Measurements from ENCODE around the gene SRGAP2. TPM values are rescaled to one million over a fixed set of nuclear protein-coding genes. Genes with fewer than 3 reads are reported as not detected.
"Not testable (repeated sequence)": the region's sequence is repeated elsewhere in the genome, so short reads cannot be mapped to it uniquely, and the experiment has no call there.

SRGAP2 gene
- total and polyA plus RNA-seq, 2 of the 4 experiments (the other 2 are of a cell fraction), result 20.7 to 33.3 TPM

DNA sequence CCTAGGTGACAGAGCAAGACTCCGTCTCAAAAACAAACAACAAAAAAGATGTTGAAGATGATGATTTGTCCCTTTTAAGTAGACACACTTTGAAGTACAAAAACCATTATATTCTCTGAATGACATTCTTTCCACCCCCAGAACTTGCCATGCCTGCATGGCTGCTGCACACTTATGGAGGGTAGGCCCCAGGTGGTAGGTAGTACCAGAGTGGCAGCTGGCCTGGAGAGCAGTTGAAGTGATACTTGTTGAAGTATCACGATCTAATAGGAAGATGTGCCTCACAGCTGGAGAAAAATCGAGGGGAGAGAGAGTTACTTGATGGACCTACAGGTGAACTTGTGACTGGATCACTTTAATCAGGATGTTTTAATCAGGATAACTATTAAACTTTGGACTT lies 14.9 kb downstream of the SRGAP2 start:
- H3K4me2 ChIP-seq (ENCODE audit: low read depth, low read length); H3K4me1 ChIP-seq (ENCODE audit: control insufficient read depth, insufficient read depth, low read length); H3K9ac ChIP-seq (ENCODE audit: low read depth, low read length); H2AK5ac ChIP-seq (ENCODE audit: low read depth, low read length); H3K14ac ChIP-seq (replicated peaks; ENCODE audit: low read depth, low read length); H3K23ac ChIP-seq (ENCODE audit: low read depth, low read length); H4K5ac ChIP-seq (ENCODE audit: low read depth, low read length); H2BK20ac ChIP-seq (ENCODE audit: low read depth, low read length); H4K20me1 ChIP-seq (ENCODE audit: insufficient read depth, low read length); H2AK9ac ChIP-seq (replicated peaks; ENCODE audit: low read depth, low read length, poor library complexity); H3K9me3 ChIP-seq (ENCODE audit: control insufficient read depth, insufficient read depth, low read length); H2BK120ac ChIP-seq (ENCODE audit: low read depth, low read length); H3K56ac ChIP-seq (ENCODE audit: extremely low read depth, insufficient read depth, low read length); H4K8ac ChIP-seq (ENCODE audit: low read depth in 2 of 2, low read length in 2 of 2); H3K27ac ChIP-seq (ENCODE audit: insufficient read depth, low read length); H2AFZ ChIP-seq (replicated peaks; ENCODE audit: low read length, poor library complexity); POLR2A ChIA-PET (ENCODE audit: unreplicated experiment); H3K4me3 ChIP-seq (ENCODE audit: insufficient read depth, low read depth, low read length); H4K91ac ChIP-seq (ENCODE audit: insufficient read depth, low read depth, low read length); dilution Hi-C loops (cut with HindIII; ENCODE audit: low sequenced_read_pairs, unreplicated experiment); H3K4ac ChIP-seq (ENCODE audit: low read depth, low read length); H2BK15ac ChIP-seq (ENCODE audit: low read depth, low read length); H3K79me1 ChIP-seq (ENCODE audit: low read depth in 1 of 2, low read length in 2 of 2); H3K36me3 ChIP-seq (ENCODE audit: control insufficient read depth, insufficient read depth, low read length); DNase-seq; intact Hi-C loops (cut with micrococcal nuclease); BruUV-seq (replicated peaks); in situ Hi-C loops (cut with MboI; ENCODE audit: low sequenced_read_pairs); H3K18ac ChIP-seq (ENCODE audit: low read depth, low read length); H3K27me3 ChIP-seq (ENCODE audit: control insufficient read depth, insufficient read depth, low read length); H2BK5ac ChIP-seq (ENCODE audit: low read depth, low read length, poor library complexity, severe bottlenecking); CTCF ChIA-PET; H3K9me1 ChIP-seq (ENCODE audit: insufficient read depth, low read length); ATAC-seq (ENCODE audit: low read depth): not testable (repeated sequence)
- no CpG with 5 or more reads among the region's 3 CpGs for WGBS, 2 experiments (ENCODE audit: extremely low coverage in 2 of 2, insufficient read length in 1 of 2)

DNA sequence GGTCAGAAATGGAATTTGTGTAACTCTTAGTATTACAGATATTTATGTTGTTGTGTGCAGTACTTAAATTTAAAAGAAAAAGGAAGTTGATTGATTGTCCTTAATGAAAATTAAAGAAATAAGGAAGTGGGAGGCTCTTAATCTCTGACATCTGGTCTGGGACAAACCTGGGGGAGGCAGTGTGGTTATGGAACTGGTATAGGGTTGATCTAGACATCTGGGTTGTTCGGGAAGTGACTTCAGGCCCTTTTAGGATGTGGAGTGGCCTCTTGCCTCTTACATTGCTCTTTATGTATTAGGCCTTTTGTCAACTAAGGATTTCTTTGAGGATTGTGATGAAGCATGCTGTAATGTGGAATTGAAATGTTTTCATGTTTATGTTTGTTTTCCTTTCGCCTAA lies 15.4 kb downstream of the SRGAP2 start:
- CTCF ChIA-PET; H3K79me1 ChIP-seq (ENCODE audit: low read depth in 1 of 2, low read length in 2 of 2); H2AK9ac ChIP-seq (replicated peaks; ENCODE audit: low read depth, low read length, poor library complexity); H2AK5ac ChIP-seq (ENCODE audit: low read depth, low read length); H4K20me1 ChIP-seq (ENCODE audit: insufficient read depth, low read length); H4K91ac ChIP-seq (ENCODE audit: insufficient read depth, low read depth, low read length); H3K4ac ChIP-seq (ENCODE audit: low read depth, low read length); dilution Hi-C loops (cut with HindIII; ENCODE audit: low sequenced_read_pairs, unreplicated experiment); intact Hi-C loops (cut with micrococcal nuclease); H2BK5ac ChIP-seq (ENCODE audit: low read depth, low read length, poor library complexity, severe bottlenecking); H3K4me2 ChIP-seq (ENCODE audit: low read depth, low read length); H3K27ac ChIP-seq (ENCODE audit: insufficient read depth, low read length); H3K9me3 ChIP-seq (ENCODE audit: control insufficient read depth, insufficient read depth, low read length); BruUV-seq (replicated peaks); H3K18ac ChIP-seq (ENCODE audit: low read depth, low read length); in situ Hi-C loops (cut with MboI; ENCODE audit: low sequenced_read_pairs); H3K4me1 ChIP-seq (ENCODE audit: control insufficient read depth, insufficient read depth, low read length); H3K4me3 ChIP-seq (ENCODE audit: insufficient read depth, low read depth, low read length); H2BK120ac ChIP-seq (ENCODE audit: low read depth, low read length); H2BK15ac ChIP-seq (ENCODE audit: low read depth, low read length); H2BK20ac ChIP-seq (ENCODE audit: low read depth, low read length); H3K27me3 ChIP-seq (ENCODE audit: control insufficient read depth, insufficient read depth, low read length); ATAC-seq (ENCODE audit: low read depth); POLR2A ChIA-PET (ENCODE audit: unreplicated experiment); DNase-seq; H3K14ac ChIP-seq (replicated peaks; ENCODE audit: low read depth, low read length); H2AFZ ChIP-seq (replicated peaks; ENCODE audit: low read length, poor library complexity); H4K5ac ChIP-seq (ENCODE audit: low read depth, low read length); H4K8ac ChIP-seq (ENCODE audit: low read depth in 2 of 2, low read length in 2 of 2); H3K9me1 ChIP-seq (ENCODE audit: insufficient read depth, low read length); H3K23ac ChIP-seq (ENCODE audit: low read depth, low read length); H3K9ac ChIP-seq (ENCODE audit: low read depth, low read length); H3K56ac ChIP-seq (ENCODE audit: extremely low read depth, insufficient read depth, low read length); H3K36me3 ChIP-seq (ENCODE audit: control insufficient read depth, insufficient read depth, low read length): not testable (repeated sequence)
- WGBS, 2 experiments (ENCODE audit: extremely low coverage in 2 of 2, insufficient read length in 1 of 2), result no CpG with 5 or more reads among the region's 2 CpGs

All from IMR-90 (cell line).